ENCODE data around the gene CHST5.
"Not testable (repeated sequence)": the region's sequence is repeated elsewhere in the genome, so short reads cannot be mapped to it uniquely, and the experiment has no call there.

CHST5 gene

GRCh38 chr16:75503801-75504200 lies 32.1 kb downstream of the CHST5 start:
- H3K27ac ChIP-seq (replicated peaks) = no peak overlapping the region
- TF ChIP-seq CTCF (IDR thresholded peaks at IDR 0.05; ENCODE audit: insufficient read depth, low read length) = no peak
- TF ChIP-seq REST (IDR thresholded peaks at IDR 0.05; ENCODE audit: insufficient replicate concordance, low read depth) = no peak
- TF ChIP-seq SPI1 (IDR thresholded peaks at IDR 0.05; ENCODE audit: borderline replicate concordance, low read depth) = no peak
- no peak for TF ChIP-seq GABPA (IDR thresholded peaks at IDR 0.05; ENCODE audit: low read depth)
- TF ChIP-seq POLR2AphosphoS5 (IDR thresholded peaks at IDR 0.05; ENCODE audit: low read depth) = no peak
- no peak for DNase-seq (ENCODE audit: low read depth in 1 of 2, low spot score in 1 of 2)
- no peaks in the 10 kb centered on the region for H3K27me3 ChIP-seq (ENCODE audit: insufficient read depth, poor library complexity, severe bottlenecking)
- no peak overlapping the region for H3K4me3 ChIP-seq (replicated peaks; ENCODE audit: insufficient read depth, low read length)

DNA sequence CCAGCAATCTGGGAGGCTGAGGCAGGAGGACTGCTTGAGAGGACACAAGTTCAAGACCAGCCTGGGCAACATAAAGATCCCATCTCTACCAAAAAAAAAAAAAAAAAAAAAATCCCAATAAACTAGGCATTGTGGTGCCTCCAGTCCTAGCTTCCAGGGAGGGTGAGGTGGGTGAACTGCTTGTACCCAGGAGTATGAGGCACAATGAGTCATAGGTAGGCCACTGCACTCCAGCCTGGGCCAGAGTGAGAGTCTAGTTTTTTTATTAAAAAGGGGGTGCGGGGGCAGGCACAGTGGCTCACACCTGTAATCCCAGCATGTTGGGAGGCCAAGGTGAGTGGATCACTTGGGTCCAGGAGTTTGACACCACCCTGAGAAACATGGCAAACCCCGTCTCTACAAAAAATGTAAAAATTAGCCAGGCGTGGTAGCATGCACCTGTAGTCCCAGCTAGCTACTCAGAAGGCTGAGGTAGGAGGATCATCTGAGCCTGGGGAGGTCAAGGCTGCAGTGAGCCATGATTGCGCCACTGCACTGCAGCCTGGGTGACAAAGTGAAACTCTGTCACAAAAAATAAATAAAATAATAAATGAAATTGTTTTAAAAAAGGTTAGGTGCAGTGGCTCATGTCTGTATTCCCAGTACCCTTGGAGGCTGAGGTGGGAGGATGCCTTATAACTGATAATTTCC lies 32.8 kb downstream of the CHST5 start:
- Histone ChIP-seq H3K27me3 (ENCODE audit: insufficient read depth, poor library complexity, severe bottlenecking) (peaks cover 3% of the 10 kb centered on the region), H3K4me3 (replicated peaks; ENCODE audit: insufficient read depth, low read length) (no peak overlapping the region), H3K27ac (replicated peaks) (no peak overlapping the region)
- DNase-seq (ENCODE audit: low read depth in 1 of 2, low spot score in 1 of 2) = no peak
- TF ChIP-seq GABPA (IDR thresholded peaks at IDR 0.05; ENCODE audit: low read depth) (no peak), POLR2AphosphoS5 (IDR thresholded peaks at IDR 0.05; ENCODE audit: low read depth) (no peak), SPI1 (IDR thresholded peaks at IDR 0.05; ENCODE audit: borderline replicate concordance, low read depth) (no peak), CTCF (IDR thresholded peaks at IDR 0.05; ENCODE audit: insufficient read depth, low read length) (no peak), REST (IDR thresholded peaks at IDR 0.05; ENCODE audit: insufficient replicate concordance, low read depth) (no peak)

DNA sequence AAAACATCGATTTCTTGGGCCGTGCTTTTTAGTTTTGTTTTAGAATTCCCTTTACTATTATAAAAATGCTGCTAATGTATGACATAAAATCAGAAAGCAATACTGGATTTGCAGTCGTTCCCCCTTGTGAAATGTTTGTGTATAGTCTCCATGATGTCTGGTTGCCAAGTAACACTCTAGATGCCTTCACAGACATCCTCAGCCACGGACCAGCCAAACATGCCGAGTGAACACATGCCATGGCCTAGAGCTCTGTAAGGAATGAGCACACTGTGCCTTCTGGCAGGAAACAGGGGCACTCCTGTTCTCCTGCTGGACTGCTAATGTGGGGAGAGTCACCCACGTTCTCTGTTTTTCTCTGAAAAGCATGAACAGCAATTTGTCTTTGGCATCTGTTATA lies 34.1 kb downstream of the CHST5 start:
- not testable (repeated sequence) for DNase-seq (ENCODE audit: low read depth in 1 of 2, low spot score in 1 of 2); H3K27ac ChIP-seq (replicated peaks); H3K4me3 ChIP-seq (replicated peaks; ENCODE audit: insufficient read depth, low read length); H3K27me3 ChIP-seq (ENCODE audit: insufficient read depth, poor library complexity, severe bottlenecking)

DNA sequence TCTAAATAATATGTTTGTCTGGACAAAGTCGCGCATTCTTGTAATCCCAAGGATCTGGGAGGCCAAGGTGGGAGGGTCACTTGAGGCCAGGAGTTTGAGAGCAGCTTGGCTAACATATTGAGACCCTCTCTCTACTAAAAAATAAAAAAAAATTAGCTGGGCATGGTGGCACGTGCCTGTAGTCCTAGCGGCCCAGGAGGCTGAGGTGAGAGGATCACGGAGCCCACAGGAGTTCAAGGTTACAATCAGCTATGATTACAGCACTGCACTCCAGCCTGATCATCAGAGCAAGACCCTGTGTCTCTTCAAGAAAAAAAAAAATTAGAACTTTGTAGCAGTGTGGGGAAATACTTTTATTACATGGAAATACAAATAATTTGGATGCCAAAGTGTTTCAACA lies 34.5 kb downstream of the CHST5 start:
- no peak for DNase-seq (ENCODE audit: low read depth in 1 of 2, low spot score in 1 of 2)
- H3K4me3 ChIP-seq (replicated peaks; ENCODE audit: insufficient read depth, low read length) = no peak overlapping the region
- TF ChIP-seq SPI1 (IDR thresholded peaks at IDR 0.05; ENCODE audit: borderline replicate concordance, low read depth) (no peak), CTCF (IDR thresholded peaks at IDR 0.05; ENCODE audit: insufficient read depth, low read length) (no peak), GABPA (IDR thresholded peaks at IDR 0.05; ENCODE audit: low read depth) (no peak), POLR2AphosphoS5 (IDR thresholded peaks at IDR 0.05; ENCODE audit: low read depth) (no peak), REST (IDR thresholded peaks at IDR 0.05; ENCODE audit: insufficient replicate concordance, low read depth) (no peak)
- H3K27me3 ChIP-seq (ENCODE audit: insufficient read depth, poor library complexity, severe bottlenecking) = peaks cover 7% of the 10 kb centered on the region
- no peak overlapping the region for H3K27ac ChIP-seq (replicated peaks)

- peaks cover 26% of the 10 kb centered on the region for H3K27me3 ChIP-seq (ENCODE audit: insufficient read depth, poor library complexity, severe bottlenecking)
- H3K27ac ChIP-seq (replicated peaks); DNase-seq (ENCODE audit: low read depth in 1 of 2, low spot score in 1 of 2); H3K4me3 ChIP-seq (replicated peaks; ENCODE audit: insufficient read depth, low read length): not testable (repeated sequence)
These were observed 37.1 kb downstream of the CHST5 start for GRCh38 chr16:75498605-75499322.
